ENCODE results near the gene PLXDC2.

Gene PLXDC2

DNA sequence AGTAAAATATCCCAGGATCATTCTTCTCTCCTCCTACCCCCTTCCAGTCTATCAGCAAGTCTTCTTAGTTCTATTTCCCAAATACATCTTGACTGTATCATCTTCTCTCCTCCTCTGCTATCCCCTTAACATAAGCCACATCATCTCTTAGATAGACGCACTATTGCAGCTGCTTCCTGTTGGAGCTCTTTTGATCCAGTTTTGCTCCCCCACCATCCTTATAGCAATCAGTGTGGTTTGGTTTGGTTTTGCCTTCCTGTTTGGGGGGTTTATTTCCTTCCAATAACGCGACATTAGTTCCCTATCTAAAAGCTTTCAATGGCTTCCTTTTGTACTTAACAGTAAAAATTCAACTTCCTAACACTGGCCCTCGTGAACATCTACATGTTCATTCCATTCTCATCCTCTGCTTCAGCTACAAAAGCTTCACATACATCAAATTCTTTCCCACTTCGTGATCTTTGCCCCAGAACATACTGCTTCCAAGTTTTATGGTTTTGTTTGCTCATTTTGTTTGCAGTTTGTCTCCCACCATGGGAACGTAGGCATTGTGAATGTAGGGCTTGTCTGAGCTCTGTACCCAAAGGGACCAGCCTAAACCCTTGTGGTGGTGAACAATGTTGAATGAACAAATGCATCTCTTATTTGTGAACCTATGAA is 33.7 kb upstream of the PLXDC2 start:
- TF ChIP-seq, protein P1, sequence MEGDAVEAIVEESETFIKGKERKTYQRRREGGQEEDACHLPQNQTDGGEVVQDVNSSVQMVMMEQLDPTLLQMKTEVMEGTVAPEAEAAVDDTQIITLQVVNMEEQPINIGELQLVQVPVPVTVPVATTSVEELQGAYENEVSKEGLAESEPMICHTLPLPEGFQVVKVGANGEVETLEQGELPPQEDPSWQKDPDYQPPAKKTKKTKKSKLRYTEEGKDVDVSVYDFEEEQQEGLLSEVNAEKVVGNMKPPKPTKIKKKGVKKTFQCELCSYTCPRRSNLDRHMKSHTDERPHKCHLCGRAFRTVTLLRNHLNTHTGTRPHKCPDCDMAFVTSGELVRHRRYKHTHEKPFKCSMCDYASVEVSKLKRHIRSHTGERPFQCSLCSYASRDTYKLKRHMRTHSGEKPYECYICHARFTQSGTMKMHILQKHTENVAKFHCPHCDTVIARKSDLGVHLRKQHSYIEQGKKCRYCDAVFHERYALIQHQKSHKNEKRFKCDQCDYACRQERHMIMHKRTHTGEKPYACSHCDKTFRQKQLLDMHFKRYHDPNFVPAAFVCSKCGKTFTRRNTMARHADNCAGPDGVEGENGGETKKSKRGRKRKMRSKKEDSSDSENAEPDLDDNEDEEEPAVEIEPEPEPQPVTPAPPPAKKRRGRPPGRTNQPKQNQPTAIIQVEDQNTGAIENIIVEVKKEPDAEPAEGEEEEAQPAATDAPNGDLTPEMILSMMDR (IDR thresholded peaks at IDR 0.05; ENCODE audit: control insufficient read depth, insufficient read depth, low read depth, low read length, missing control alignments) = no peak
- no peak for DNase-seq (ENCODE audit: low read depth)
- no peak overlapping the region for H3K4me3 ChIP-seq (ENCODE audit: control insufficient read depth, low read depth, low read length)

DNA sequence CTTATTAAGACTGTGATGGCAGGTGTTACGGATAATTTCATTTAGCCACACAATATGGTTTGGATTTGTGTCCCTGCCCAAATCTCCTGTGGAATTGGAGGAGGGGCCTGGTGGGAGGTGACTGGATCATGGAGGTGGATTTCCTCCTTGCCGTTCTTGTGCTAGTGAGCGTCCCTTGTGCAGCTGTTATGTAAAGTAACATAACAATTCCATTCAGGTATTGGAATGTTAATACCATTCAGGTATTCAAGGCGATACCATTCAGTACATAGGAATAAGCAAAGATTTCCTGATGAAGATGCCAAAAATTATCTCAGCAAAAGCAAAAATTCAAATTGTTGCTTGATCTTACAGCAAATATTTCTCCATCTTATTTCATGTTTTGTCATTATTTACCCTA is 32.5 kb upstream of the PLXDC2 start:
- no peak for DNase-seq (ENCODE audit: low read depth)
- TF ChIP-seq, protein P1 (IDR thresholded peaks at IDR 0.05; ENCODE audit: control insufficient read depth, insufficient read depth, low read depth, low read length, missing control alignments) = no peak
- no peak overlapping the region for H3K4me3 ChIP-seq (ENCODE audit: control insufficient read depth, low read depth, low read length)

DNA sequence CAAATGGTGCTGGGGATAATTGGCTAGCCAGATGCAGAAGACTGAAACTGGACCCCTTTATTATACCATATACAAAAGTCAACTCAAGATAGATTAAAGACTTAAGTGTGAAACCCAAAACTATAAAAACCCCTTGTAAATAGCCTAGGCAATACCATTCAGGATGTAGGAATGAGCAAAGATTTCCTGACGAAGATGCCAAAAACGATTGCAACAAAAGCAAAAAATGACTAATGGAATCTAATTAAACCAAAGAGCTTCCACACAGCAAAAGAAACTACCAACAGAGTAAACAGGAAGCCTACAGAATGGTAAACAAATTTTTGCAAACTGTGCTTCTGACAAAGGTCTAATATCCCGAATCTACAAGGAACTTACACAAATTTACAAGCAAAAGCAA is 30.9 kb upstream of the PLXDC2 start:
- no peak for DNase-seq (ENCODE audit: low read depth)
- TF ChIP-seq, protein P1 (IDR thresholded peaks at IDR 0.05; ENCODE audit: control insufficient read depth, insufficient read depth, low read depth, low read length, missing control alignments) = no peak
- H3K4me3 ChIP-seq (ENCODE audit: control insufficient read depth, low read depth, low read length) = no peak overlapping the region

DNA sequence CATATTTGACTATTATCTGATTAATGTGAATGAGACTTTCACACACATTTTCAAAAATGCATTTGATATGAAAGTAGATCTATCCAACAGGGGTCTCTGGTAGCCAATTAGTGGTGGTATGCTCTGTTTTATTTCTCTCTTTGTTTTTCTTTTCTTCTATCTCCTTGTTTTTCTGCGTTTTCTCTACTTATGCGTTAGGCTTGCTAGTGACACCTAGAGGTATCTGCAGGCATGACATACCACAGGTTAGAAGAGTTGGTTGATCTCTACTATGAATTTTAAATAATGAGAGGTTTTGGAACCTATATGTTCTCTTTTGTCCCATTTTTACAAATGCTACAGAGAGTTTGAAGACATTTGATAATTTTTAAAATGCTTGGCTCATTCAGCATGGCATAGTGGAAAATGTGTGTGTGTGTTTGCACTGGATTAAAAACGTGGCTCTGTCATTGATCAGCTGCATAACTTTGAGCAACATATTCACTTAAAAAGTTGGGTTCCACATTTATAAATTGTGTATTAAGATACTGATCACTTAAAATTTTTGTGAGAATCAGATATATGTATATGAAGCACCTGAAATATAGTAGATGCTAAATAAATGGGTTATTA is 28.1 kb upstream of the PLXDC2 start:
- DNase-seq (ENCODE audit: low read depth) = peak; percentile 18
- H3K4me3 ChIP-seq (ENCODE audit: control insufficient read depth, low read depth, low read length) = no peak overlapping the region
- TF ChIP-seq, protein P1 (IDR thresholded peaks at IDR 0.05; ENCODE audit: control insufficient read depth, insufficient read depth, low read depth, low read length, missing control alignments) = peak; percentile 87

DNA sequence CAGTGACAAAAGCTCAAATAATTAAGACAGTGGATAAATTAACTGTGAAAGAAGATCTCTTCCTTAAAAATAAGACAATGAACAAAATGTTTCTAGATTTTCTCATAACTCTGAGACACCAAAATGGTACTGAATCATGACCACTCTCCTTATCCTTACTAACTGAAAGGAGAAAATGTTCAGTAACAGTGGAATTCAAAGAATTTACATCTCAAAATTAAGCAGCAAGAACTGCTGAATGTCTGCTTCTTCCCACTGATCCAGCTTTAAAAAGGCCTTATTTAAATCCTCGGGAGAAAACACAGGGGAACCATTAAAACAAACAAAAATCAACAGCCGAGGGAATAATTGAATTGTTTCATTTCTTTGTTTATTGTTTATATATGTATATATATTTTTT is 27.3 kb upstream of the PLXDC2 start:
- TF ChIP-seq, protein P1 (IDR thresholded peaks at IDR 0.05; ENCODE audit: control insufficient read depth, insufficient read depth, low read depth, low read length, missing control alignments) = no peak
- no peak overlapping the region for H3K4me3 ChIP-seq (ENCODE audit: control insufficient read depth, low read depth, low read length)
- no peak for DNase-seq (ENCODE audit: low read depth)

DNA sequence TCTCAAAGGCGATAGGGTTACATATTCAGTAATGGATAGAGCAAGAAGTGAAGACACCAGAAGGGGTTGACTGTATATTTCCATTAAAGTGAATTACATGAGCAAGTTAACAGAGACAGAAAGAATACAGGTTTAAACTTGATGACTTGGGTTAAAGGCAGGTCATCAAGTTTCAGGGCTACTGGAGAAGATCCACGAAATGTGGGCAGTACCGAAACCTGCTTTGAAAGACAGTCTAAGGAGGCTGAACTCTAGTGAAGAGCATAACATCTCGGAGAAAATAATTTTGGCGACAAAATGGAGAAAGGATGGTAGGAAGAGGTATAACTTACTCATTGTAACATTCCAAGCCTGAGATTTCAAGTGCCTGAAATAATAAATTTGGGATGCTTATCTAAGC is 26.6 kb upstream of the PLXDC2 start:
- TF ChIP-seq, protein P1 (IDR thresholded peaks at IDR 0.05; ENCODE audit: control insufficient read depth, insufficient read depth, low read depth, low read length, missing control alignments) = no peak
- DNase-seq (ENCODE audit: low read depth) = no peak
- H3K4me3 ChIP-seq (ENCODE audit: control insufficient read depth, low read depth, low read length) = no peak overlapping the region
